Measurements from ENCODE around the gene FRAT1. TPM values are rescaled to one million over a fixed set of nuclear protein-coding genes. Genes with fewer than 3 reads are reported as not detected.

Gene FRAT1
- total and polyA plus RNA-seq, 2 of the 8 experiments (the other 6 are each of a cell fraction or from before 2014, with no cell fraction given): 1.9 to 5.2 TPM

DNA sequence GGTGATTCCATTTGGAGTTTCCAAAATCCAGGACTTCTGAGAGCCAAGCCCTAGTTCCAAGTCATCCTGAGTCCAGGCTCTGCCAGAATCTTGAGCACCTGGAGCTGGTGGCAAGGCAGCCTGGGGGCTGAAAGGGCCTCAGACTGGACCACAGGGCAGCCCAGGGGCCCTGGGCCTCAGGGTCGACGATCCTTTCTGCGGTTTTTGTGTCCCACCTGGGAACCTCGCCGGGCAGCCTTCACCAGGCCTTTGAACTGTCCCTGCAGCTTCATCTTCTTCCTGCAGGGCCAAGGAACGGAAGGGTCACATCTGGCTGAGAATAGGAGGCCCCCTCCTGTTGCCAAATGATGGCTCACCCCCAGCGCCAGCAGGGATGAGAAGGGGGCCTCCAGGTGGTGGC lies 37.8 kb downstream of the FRAT1 start:
- H3K18ac ChIP-seq (ENCODE audit: extremely low read depth, low read length): no peak overlapping the region
- H3K9ac ChIP-seq (replicated peaks in 1 of 4; ENCODE audit: extremely low read depth in 1 of 4, low read depth in 3 of 4, low read length in 3 of 4): no peak overlapping the region
- no peaks in the 10 kb centered on the region for H3K79me2 ChIP-seq (ENCODE audit: control insufficient read depth in 1 of 2, insufficient read depth in 2 of 2, low read length in 2 of 2)
- no peaks in the 10 kb centered on the region for H3K23me2 ChIP-seq (ENCODE audit: low read depth, low read length)
- peaks cover 4 to 23% (median 20%) of the 10 kb centered on the region in 4 experiments; a peak in 7 of 8 replicates for H3K36me3 ChIP-seq (ENCODE audit: control insufficient read depth in 2 of 4, insufficient read depth in 4 of 4, low read length in 3 of 4)
- TF ChIP-seq EZH2 (IDR thresholded peaks at IDR 0.05; ENCODE audit: low read depth, low read length, severe bottlenecking) (no peak), E2F6 (IDR thresholded peaks at IDR 0.05) (no peak)
- H4K20me1 ChIP-seq (replicated peaks in 1 of 2; ENCODE audit: control insufficient read depth in 1 of 2, insufficient read depth in 2 of 2, low read length in 2 of 2): peaks cover 0 to 4% of the 10 kb centered on the region in 2 experiments
- H3K4me3 ChIP-seq (ENCODE audit: extremely low read depth in 1 of 4, insufficient read depth in 2 of 4, low read depth in 3 of 4, low read length in 4 of 4): no peak overlapping the region
- no peaks in the 10 kb centered on the region for H3K79me1 ChIP-seq (ENCODE audit: low read depth, low read length)
- H4K91ac ChIP-seq (replicated peaks; ENCODE audit: insufficient read length, low read length): no peak overlapping the region
- no peak overlapping the region for H3K4me2 ChIP-seq (ENCODE audit: insufficient read depth in 1 of 2, low read depth in 2 of 2, low read length in 2 of 2)
- H4K8ac ChIP-seq (ENCODE audit: extremely low read depth, insufficient read depth, low read length): no peak overlapping the region
- no peak overlapping the region for H3K23ac ChIP-seq (ENCODE audit: insufficient read length)
- H4K5ac ChIP-seq (ENCODE audit: insufficient read length, low read depth, low read length): no peak overlapping the region
- H2AFZ ChIP-seq (ENCODE audit: low read length): no peak overlapping the region
- H3K9me3 ChIP-seq (ENCODE audit: insufficient read depth in 2 of 2, low read depth in 1 of 2, low read length in 1 of 2): no peaks in the 10 kb centered on the region
- no peak overlapping the region for H3K14ac ChIP-seq (ENCODE audit: insufficient read length)
- ChIA-PET CTCF (ENCODE audit: partially characterized antibody) (interaction anchor here (0.9 to 7.2 kb wide), 12 partner anchors 9 to 284 kb away, joined by 3 to 45 read pairs (median 6); partner anchors contain the start of gene ARHGAP19), POLR2A (ENCODE audit: partially characterized antibody) (interaction anchor here (0.8 to 1.5 kb wide), 6 partner anchors 11 to 44 kb away, joined by 3 to 5 read pairs (median 4); partner anchors contain the start of gene RRP12)
- DNase-seq (ENCODE audit: low read depth in 1 of 2, low spot score in 2 of 2) (no peak), FAIRE-seq (no peak)
- no peak overlapping the region for H2BK120ac ChIP-seq (replicated peaks; ENCODE audit: low read depth, low read length)
- no peak overlapping the region for H2AK5ac ChIP-seq (ENCODE audit: low read depth, low read length)
- no peak overlapping the region for H2BK15ac ChIP-seq (ENCODE audit: low read length)
- no peak overlapping the region for H2BK12ac ChIP-seq (ENCODE audit: low read depth, low read length)
- H2BK5ac ChIP-seq (ENCODE audit: low read depth, low read length): no peak overlapping the region
- no peak overlapping the region for H3K27ac ChIP-seq (ENCODE audit: low read depth, low read length)
- H3K4ac ChIP-seq (replicated peaks; ENCODE audit: insufficient read length, low read depth, low read length): no peak overlapping the region
- no peak overlapping the region for H2BK20ac ChIP-seq (ENCODE audit: low read length)
- 89% methylated on average over 7 of the region's 7 CpGs; no CpG with 5 or more reads in 1 of the 2 experiments for WGBS, 2 experiments (ENCODE audit: extremely low coverage in 1 of 2, insufficient coverage in 1 of 2, insufficient read length in 1 of 2, insufficient replicate concordance in 2 of 2, low coverage in 1 of 2, low lambda C conversion rate in 2 of 2, missing lambda C conversion rate in 1 of 2)
- peaks cover 0 to 3% (median 1%) of the 10 kb centered on the region in 4 experiments; a peak in 3 of 7 replicates for H3K4me1 ChIP-seq (replicated peaks in 1 of 4; ENCODE audit: control insufficient read depth in 3 of 4, insufficient read depth in 4 of 4, low read length in 3 of 4)
- H3K56ac ChIP-seq (replicated peaks; ENCODE audit: insufficient read length, low read depth, low read length): no peak overlapping the region
- no peaks in the 10 kb centered on the region for H3K27me3 ChIP-seq (replicated peaks in 1 of 4; ENCODE audit: control insufficient read depth in 3 of 4, extremely low read depth in 1 of 4, insufficient read depth in 3 of 4, low read length in 3 of 4)

Measured in H1 (cell line).